HG02623 (cell line): ENCODE measurements around the gene RFX2.
"Not testable (repeated sequence)": the region's sequence is repeated elsewhere in the genome, so short reads cannot be mapped to it uniquely, and the experiment has no call there.

ENCODE experiments used
- ATAC-seq: cut with Tn5 transposase; IDR thresholded peaks from one replicate; pipeline ENCODE4 v1.9.1; 2021; ENCODE audit warnings: moderate library complexity; ENCODE audit not compliant: unreplicated experiment

RFX2 gene

GRCh38 chr19:6076675-6077463 is 33.4 kb downstream of the RFX2 start:
- no peak for ATAC-seq

GRCh38 chr19:6076291-6076665 is 34.0 kb downstream of the RFX2 start:
- no peak for ATAC-seq

GRCh38 chr19:6074709-6075403 is 35.4 kb downstream of the RFX2 start:
- ATAC-seq, result no peak

- no peak for ATAC-seq
These were observed 36.2 kb downstream of the RFX2 start for GRCh38 chr19:6073858-6074708.

- not testable (repeated sequence) for ATAC-seq
These were observed 37.1 kb downstream of the RFX2 start for GRCh38 chr19:6073233-6073632.

GRCh38 chr19:6071875-6072274 is 38.4 kb downstream of the RFX2 start:
- ATAC-seq, result no peak

GRCh38 chr19:6070720-6071485 is 39.4 kb downstream of the RFX2 start:
- ATAC-seq, result no peak

GRCh38 chr19:6070207-6070681 is 40.1 kb downstream of the RFX2 start:
- ATAC-seq, result no peak

GRCh38 chr19:6069268-6069791 is 41.0 kb downstream of the RFX2 start:
- ATAC-seq, result no peak

- ATAC-seq, result no peak
These were observed 41.6 kb downstream of the RFX2 start for GRCh38 chr19:6068711-6069110.

- no peak for ATAC-seq
These were observed 42.3 kb downstream of the RFX2 start for GRCh38 chr19:6067975-6068374.

GRCh38 chr19:6066661-6067646 is 43.3 kb downstream of the RFX2 start:
- ATAC-seq, result no peak

- no peak for ATAC-seq
These were observed 44.5 kb downstream of the RFX2 start for GRCh38 chr19:6065685-6066374.

GRCh38 chr19:6064336-6065073 is 45.8 kb downstream of the RFX2 start:
- ATAC-seq, result no peak

GRCh38 chr19:6063576-6064335 is 46.5 kb downstream of the RFX2 start:
- ATAC-seq, result no peak

GRCh38 chr19:6062961-6063575 is 47.2 kb downstream of the RFX2 start:
- ATAC-seq, result no peak

GRCh38 chr19:6062274-6062673 is 48.0 kb downstream of the RFX2 start:
- no peak for ATAC-seq
